ENCODE measurements around the gene GPALPP1.
"Not testable (repeated sequence)": the region's sequence is repeated elsewhere in the genome, so short reads cannot be mapped to it uniquely, and the experiment has no call there.

The GPALPP1 gene

GRCh38 chr13:45063889-45064288 is 74.6 kb downstream of the GPALPP1 start:
- DNase-seq (ENCODE audit: low read depth), result not testable (repeated sequence)

- DNase-seq (ENCODE audit: low read depth), result no peak
Observed at GRCh38 chr13:45064889-45065288, 75.6 kb downstream of the GPALPP1 start.

- DNase-seq (ENCODE audit: low read depth), result no peak
Observed at GRCh38 chr13:45068036-45069001, 79.0 kb downstream of the GPALPP1 start.

- no peak for DNase-seq (ENCODE audit: low read depth)
Observed at GRCh38 chr13:45073809-45074208, 84.5 kb downstream of the GPALPP1 start.

GRCh38 chr13:45074721-45075120 is 85.4 kb downstream of the GPALPP1 start:
- no peak for DNase-seq (ENCODE audit: low read depth)

DNA sequence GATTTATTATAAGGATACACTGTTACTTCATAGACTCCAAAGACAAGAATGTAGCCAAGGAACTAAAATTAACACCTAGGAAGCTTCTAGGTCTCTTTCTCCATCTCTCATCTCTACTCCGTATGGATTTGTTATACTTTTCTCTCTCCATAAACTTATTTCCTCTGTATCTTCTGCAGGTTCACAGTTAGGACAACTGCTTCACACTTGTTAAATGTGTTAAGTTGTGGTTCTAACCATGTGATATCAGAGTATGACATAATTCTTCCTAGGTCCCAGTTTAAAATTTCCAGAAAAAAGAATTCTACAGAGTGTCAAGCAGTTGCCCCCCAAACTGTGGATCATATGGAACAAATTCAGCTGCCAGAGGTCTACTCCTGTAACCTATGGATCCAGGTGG is 88.7 kb downstream of the GPALPP1 start:
- DNase-seq (ENCODE audit: low read depth), result no peak
